NCI-H187 (cell line): ENCODE results near the gene NIN.
"Not testable (repeated sequence)": the region's sequence is repeated elsewhere in the genome, so short reads cannot be mapped to it uniquely, and the experiment has no call there.

Experiments used
- DNase-seq, 2 experiments: peaks; one replicate each; lab custom pipeline; 2025; lab: John Stamatoyannopoulos, UW

NIN gene

GRCh38 chr14:50816395-50817047, 14.4 kb downstream of the NIN start:
- no peak for DNase-seq

GRCh38 chr14:50815526-50815925, 15.4 kb downstream of the NIN start:
- DNase-seq, result not testable (repeated sequence)

GRCh38 chr14:50815058-50815457, 15.9 kb downstream of the NIN start:
- not testable (repeated sequence) for DNase-seq

DNA sequence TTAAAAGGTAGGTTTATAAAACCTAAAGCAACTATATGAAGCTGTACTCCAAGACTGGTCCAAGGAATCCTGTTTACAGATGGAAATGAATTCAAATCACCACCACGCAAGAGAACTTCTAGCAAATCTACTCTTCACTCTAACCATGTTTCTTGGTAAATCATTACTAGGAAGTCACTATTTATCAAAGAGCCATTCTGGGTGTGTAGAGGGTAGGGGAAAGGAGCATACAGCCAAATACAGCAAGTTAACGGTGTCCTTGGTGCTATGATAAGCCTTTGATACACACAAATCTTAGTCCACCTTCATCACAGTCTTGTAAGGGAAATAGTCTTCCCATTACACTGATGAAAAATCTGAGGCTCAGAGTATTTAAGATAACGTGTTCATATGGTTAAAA, 16.8 kb downstream of the NIN start:
- DNase-seq, result no peak

- DNase-seq, result no peak
Observed at GRCh38 chr14:50813544-50813863, 17.5 kb downstream of the NIN start.

GRCh38 chr14:50812856-50813543, 18.0 kb downstream of the NIN start:
- no peak for DNase-seq

DNA sequence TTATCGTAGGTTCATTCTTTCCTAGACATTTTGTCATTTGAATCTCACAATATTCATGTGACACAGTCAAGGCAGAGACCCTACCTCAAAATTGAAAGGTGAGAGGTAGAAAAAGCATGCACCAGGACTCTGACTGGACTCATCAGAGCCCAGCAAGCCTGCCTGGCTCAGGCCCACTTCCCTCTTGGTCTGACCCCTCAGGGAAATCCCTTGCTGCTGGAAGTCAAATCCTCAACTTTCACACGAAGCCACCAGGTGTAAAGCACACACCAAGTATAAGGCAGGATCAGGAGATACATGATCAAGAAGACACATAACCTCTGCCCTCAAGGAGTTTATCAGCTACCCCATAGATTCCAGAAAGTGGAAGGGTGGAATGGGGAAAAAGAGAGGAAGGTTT, 18.8 kb downstream of the NIN start:
- no peak for DNase-seq

- no peak for DNase-seq
Observed at GRCh38 chr14:50808053-50808452, 22.9 kb downstream of the NIN start.

GRCh38 chr14:50806241-50806933, 24.6 kb downstream of the NIN start:
- no peak for DNase-seq

- no peak for DNase-seq
Observed at GRCh38 chr14:50805396-50805795, 25.6 kb downstream of the NIN start.

DNA sequence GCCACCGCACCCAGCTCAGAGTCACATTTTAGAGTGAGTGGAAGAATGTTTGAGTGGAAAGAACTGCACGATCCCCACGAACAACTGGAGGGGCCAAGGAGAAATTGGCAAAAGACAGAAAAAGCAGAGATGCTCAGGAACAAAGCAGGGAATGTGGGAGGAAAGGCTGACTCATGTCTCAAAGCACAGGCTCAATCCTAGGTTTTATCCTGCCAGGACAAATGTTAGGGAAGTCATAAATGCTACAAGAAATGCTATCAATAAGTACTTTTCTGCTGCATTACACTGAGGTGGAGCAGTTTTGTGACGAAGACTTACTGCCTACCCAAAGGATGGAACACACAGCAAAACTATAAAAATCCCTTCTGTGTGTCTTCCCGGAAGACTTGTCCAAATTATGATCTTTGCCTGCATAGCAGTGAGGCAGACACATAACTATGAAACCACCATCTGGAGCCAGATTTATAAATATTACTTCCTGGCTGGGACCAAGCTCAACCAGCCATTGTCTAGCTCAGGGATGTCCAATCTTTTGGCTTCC, 26.7 kb downstream of the NIN start:
- DNase-seq, result no peak

DNA sequence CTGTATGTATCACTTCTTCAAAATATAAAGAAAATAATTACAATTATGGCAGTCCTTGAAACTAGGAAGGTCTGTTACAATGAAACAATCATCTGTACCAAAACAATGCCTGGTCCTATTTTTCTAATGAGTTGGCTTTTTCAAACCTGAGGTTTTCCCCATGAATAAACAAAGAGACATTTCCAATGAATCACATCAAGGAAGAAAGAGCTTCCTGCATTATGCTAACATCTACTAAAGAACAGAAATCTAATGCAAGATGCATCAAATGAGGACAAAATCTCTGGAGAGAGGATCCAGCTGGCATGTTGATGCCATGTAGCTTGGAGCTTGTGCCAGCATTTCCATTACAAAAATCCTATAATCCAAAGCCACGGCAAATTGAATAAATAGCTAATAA, 29.3 kb downstream of the NIN start:
- no peak for DNase-seq

DNA sequence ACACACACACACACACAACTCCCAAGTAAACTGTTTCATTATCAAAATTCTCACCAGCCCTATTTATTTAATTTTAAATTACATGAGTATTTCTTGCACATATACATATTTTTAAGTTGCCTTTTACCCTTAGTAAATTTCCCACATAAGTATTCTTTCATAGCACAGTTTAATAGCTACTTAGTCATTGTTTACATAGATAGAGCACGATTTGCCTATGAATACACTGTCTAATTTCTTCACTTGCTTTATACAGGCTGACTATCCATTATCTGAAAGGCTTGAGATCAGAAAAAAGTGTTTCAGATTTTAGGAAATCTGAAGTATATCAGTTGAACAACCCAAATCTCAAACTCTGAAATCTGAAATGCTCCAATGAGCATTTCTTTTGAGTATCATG, 30.9 kb downstream of the NIN start:
- no peak for DNase-seq

DNA sequence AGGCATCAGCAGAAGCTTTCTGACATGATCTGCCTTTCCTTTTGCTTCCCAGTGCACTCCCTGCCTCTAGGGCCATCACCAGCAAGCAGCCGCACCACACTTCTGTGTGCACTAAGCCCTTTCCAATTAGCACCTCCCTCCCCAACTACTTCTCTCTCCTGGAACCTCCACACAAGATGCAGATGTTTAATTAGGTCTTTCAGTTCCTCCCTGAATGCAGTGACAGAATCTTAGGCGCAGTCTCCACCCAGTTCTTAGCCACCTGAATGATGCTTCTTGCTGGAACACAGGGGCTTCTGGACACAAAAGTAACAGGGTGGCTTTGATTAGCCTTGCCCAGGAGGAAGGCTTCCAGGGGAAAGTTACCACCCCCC, 32.9 kb downstream of the NIN start:
- DNase-seq, result no peak

GRCh38 chr14:50797250-50798047, 33.5 kb downstream of the NIN start:
- no peak for DNase-seq

DNA sequence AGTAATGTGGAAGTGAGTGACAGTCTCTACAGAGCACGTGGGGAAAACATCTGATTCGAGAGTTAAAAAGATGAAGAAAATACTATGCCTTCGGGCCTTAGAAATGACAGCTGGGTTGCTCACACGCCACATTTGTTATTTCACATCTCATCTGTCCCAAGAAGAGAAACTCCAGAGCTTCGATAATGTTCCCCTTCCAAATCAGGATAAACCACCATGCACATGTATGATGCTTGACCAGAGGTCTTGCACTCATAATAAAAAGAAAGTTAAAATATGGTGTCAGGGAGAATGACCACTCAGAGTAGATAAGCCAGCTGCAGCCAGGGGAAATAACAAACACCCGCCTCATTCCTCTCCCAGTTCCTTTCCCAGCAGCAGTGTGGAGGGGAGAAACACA, 34.6 kb downstream of the NIN start:
- no peak for DNase-seq

- no peak for DNase-seq
Observed at GRCh38 chr14:50795909-50796308, 35.1 kb downstream of the NIN start.

DNA sequence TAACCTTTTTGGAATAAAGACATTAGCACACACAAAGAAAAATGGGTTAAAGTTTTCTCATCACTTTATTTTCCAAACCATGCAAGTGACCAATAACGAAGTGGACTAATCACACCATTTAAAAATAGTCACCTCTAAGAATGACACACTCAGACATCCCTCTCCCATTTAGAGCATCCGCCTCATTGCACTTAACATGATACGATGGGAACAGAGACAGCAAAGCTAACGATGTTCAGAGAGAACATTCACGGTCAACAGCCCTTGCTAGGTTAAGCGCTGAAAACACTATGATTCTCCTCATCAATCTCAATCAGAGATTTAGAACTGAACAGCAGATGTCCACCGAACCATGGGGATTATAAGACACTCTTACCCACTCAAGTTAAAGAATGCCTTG, 35.8 kb downstream of the NIN start:
- no peak for DNase-seq

DNA sequence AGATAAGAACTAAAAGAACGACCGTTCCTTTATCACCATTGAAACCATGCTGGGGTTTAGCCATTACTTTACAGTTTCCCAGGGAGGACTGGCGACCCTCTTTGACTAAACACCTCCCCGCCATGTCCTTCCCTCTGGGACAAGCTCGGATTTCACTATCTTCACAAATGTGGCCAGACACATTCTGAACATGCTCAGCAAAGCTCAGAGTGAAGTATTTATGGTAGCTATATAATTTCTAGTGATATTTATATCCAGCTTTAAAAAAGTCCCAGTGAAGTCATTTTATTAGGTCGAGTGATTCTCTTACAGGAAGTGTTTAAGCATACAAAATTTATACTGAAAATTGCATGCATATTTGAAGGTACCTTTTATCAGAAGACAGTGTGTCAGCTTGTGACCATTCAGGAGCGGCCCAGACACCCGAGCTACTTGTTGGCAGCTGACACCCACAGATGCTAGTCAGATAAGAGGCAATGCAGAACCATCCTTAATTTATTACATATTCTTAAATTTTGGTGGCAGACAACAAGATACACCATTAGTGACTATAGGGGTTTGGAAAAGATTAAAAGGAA, 36.8 kb downstream of the NIN start:
- no peak for DNase-seq

- no peak for DNase-seq
Observed at GRCh38 chr14:50792634-50793068, 38.3 kb downstream of the NIN start.

- no peak for DNase-seq
Observed at GRCh38 chr14:50792051-50792477, 38.9 kb downstream of the NIN start.

GRCh38 chr14:50791201-50791600, 39.8 kb downstream of the NIN start:
- DNase-seq, result no peak
